SHP77 (cell line): ENCODE results near the gene KCNK4.
A peak's percentile ranks its signal among the peaks of the same experiment; 100 is the strongest.
"Not testable (repeated sequence)": the region's sequence is repeated elsewhere in the genome, so short reads cannot be mapped to it uniquely, and the experiment has no call there.

Source experiments
- DNase-seq, 2 experiments: peaks; one replicate each; lab custom pipeline; 2025; lab: John Stamatoyannopoulos, UW

KCNK4 gene

DNA sequence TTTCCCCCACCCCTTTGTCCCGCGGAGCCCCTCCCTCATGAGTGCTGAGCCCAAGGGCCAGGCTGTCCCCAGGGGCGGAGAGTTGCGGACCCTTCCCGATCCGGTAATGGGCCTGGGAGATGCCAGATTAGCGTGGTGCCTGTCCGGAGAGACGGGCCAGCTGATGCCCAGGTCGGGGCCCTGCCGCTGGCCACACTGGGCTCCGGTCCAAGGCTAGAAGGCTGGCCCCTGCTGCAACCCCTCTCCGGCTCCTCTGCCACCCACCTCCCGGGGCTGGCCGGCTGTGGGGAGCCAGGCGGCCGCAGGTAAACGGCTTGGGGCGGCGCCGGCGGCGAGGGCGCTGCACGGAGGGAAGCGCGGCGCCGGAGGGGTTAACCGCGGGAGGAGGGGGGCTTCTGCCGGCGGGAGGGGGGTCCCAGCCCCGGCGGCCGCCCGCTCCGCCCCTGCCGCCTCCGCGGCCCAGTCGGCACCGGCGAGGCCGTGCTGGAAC lies at the start of gene KCNK4:
TSS of gene KCNK4 (plus strand) at position 41 of the 490 bp plus-strand sequence. CDS start 1,717 bp downstream, outside the sequence.
- DNase-seq: no peak

DNA sequence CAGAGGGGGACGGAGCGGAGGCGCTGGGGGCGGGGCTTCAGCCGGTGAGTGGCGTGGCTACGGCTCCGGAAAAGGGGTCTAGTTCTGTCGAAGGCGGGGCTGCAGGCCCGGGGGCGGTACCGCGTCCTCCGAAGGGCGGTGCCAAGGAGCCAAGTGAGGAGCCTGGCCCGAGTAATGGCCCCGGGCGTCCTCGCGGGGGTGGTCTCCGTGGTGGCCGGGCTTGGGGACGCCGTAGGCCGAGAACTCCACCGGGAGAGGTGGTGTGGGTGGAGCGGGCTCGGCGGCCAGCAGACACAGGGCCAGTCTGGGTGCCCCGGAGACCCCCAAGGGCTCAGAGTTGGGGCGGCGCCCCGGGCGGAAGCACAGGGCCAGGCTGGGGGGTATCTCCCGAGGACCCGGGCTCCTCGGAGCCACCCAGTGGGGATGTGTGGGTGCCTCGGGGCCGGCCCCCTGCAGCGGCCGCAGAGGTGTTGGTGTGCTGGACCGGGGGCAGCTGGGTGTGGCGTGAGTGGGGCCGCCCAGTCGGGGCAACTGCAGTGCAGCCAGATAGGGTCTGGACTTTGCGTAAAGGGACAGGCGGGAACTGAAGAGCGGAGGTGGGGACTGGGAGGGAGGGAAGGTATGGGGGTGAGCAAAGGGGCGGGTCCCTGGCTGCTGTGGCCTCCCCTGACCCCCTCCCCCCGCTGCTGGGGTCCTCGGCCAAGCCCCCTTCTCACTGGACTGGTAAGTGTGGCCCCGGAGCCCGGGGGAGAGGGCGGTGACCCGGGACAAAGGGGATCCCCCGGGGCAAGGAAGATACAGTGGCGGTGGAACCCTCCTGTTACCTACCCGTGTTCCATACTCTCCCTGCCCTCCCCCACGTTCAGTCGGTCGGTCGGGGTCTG lies 49.4 kb upstream of the KCNK4 start:
- DNase-seq: peak in 1 of 2 experiments; percentile 92

DNA sequence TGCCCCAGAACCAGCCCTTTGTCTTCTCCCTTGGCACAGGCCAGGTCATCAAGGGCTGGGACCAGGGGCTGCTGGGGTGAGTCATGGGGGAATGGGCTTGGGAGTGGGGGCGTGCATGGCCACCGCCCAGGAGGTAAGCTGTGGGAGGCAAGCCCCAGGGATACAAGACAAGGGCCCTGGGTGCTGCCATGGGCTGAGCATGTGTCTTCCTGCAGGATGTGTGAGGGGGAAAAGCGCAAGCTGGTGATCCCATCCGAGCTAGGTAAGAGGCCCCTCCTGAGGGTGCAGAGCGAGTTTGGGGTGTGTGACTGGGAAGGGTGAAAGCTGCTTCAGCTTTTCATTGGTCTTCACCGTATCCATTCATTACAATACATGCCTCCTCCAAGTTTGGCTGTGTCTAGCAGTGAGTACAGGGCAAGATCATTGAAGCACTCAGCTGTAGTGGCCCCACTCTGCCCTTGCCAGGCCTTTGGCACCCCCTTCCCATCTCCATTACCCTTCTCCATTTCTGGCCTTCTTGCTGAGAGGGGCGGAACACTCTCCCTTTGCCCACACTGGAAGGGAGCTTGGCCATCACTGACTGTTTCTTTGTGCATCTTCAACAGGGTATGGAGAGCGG lies 47.8 kb upstream of the KCNK4 start:
- no peak for DNase-seq

DNA sequence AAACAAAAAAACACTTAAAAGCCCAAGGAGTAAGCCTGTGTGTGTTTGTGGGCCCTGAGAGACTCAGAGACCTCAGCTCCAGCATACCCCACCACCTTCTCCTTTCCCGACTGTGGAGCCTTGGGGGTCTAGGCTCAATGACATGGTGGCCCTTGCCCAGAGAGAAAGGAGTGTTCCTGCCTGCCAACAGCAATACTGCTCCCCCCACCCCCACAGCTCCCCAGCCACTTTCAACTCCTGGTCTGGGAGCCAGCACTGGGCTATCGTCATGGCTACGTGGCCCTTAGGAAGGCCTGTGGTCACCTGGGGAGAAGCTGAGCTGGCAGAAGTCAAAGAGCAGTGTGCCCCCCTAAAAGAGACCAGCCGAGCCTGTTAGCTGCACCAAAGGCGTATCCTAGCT lies 47.0 kb upstream of the KCNK4 start:
- DNase-seq: no peak

DNA sequence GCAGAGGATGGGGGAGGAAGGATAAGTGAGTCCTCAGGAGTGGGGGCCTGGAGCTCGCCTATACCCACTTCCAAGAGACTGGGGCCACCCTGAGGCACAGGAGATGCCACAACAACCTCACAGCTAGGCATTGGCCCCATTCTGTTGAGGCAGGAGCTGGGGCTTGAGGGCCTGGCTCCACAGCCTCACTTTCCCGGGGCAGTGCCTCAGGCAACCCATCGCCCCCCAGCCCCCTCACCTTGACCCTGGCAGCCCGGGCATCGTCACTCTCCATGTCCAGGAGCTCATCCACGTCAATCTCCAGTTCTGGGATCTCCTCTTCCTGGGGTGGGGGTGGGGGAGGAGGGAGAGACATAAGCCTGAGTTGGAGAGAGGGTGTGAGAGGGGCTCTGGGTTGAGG lies 46.1 kb upstream of the KCNK4 start:
- no peak for DNase-seq

DNA sequence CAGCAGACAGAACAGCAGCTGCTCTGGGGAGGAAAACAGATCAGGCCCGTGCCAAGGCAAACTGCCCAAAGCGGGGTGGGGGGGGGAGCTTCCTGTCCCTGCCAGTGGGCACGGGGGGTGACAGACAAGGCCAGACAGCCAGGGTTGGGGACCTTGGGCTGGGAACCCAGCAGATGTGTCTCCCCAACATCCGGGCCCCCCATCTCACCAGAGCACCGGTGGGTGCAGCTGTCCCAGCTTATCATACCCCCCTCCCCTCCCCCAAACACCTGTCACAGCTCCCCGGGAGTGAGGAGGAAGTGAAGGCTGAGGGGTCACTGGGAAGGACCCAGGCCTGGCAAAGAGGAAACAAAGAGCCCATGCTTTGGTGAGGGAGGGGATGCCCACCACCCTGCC lies 45.7 kb upstream of the KCNK4 start:
- no peak for DNase-seq

DNA sequence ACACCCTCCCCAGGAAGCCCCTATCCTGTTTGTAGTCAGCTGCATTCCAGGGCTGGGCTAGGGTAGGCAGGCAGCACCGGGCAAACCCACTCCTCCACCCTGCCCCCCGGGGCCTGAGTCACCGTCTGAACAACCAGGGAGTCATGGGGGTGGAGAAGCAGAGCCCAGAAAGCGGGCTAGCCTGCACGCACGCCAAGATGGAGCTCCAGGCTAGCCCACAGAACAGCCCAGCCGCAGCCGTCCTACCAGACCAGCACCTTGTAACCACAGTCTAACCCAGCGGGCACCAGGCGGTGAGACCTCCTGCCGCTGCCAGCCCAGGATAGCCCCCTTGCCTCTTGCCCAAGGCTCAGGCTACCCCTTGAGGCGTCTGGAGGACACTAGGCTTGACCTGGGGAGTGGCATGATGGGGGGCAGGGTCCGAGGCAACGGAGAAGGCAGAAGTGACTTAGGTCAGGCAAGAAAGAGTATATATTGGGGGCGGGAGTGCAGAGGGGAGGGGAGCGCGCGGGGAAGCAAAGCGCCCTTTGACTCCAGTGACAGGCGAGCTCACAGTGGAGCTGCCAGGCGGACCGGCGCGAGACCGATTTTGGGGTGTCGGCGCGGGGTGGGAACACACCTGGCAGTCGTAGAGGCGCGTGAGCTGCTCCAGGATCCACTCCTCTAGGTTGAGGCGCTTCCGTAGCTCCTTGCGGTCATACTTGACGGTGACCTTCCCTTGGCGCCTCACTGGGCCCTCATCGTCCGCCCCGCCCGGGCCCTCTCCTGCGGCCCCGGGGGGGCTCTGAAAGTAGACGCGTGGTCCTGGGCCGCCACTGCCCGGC lies 45.1 kb upstream of the KCNK4 start:
- DNase-seq: peak in 1 of 2 experiments; percentile 51

DNA sequence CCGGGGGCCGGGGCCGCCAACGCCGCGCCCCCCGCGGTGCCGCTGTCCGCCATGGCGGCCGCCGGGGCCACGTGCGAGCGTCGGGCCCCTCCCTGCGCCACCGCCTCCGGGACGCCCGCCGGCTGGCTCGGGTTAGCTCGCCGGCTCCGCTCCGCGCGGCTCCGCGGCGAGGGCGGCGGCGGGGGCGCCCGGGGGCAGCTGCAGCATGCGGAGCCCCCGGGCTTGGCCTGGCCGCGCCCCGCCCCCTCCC lies 44.6 kb upstream of the KCNK4 start:
- not testable (repeated sequence) for DNase-seq

DNA sequence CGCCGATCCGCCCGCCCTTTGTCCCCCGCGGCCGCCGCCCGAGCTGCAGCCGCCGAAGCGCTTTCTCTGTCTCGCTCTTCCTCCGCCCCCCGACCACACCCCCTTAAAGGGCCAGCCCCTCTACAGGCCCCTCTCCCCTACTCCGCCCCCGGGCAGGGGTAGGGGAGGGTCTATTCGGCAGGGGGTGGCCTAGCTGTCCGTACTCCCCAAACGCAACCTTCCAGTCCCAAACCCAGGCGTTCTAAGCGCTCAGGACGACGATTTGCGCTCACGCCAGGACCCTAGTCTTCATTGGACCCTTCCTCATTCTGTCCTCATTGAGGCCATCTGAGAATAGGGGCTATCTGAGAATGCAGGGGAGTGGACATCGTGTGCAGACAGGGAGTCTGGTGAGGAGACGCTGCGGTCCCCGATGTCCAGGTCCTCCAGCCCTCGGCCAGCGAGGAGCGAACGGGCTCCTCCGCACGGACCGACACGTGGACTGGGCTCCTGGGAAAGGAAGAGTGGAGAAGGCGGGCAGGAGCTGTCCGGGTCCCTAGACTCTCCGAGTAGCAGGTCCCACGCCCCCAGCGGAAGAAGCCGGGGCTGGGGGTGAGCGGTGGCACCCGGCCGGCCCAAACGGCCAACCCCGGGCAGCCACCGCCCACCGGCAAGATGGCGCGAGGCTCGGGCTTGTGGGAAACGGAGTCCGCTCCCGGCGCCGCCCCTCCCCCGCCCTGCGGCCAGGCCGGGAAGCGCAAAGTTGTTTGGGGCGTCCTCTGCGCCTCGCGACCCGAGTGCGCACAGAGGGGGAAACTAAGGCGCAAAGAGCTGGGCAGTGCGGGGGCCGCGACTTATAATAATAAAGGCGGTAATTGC lies 44.0 kb upstream of the KCNK4 start, which contains the start of gene PPP1R14B:
TSS of gene PPP1R14B (minus strand) at position 73 of the 858 bp plus-strand sequence. CDS start 270 bp downstream, outside the sequence.
- DNase-seq: peak; percentile 89 to 92

DNA sequence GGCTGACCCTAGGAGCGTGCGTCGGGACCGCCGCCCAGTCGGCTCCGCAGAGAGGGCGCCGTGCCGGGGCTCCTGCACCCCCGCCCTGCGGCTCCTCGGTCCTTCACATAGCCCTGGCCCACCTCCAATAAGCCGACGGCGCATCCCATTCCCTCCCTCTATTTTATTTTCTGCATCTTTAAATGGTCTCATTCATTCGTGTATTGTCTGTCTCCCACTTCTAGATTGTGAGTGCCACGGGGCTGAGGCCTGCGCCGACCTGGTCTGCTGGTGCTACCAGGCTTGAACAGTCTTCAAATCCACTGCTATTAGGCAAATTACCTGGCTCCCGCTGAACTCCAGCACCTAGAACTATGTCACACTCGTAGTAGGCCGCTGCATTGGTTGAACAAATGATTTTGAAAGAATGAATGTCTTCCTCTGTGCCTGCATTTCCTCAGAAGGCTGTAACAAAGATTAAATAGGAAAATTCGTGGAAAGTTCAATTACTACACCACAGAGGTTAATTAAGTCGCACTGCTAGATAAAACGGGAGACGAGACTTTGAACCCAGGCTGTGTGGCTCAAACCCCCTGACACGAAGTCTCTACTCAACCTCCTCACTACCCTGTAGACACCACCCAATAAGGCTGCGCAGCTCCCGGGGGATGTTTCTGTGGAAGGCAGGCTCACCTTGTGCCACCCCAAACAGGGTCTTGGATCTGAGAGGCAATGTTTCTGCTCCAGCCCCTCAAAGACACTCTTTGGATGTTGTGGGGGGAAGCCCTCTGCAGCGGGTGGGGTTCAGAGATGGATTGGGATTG lies 43.2 kb upstream of the KCNK4 start:
- DNase-seq: no peak

DNA sequence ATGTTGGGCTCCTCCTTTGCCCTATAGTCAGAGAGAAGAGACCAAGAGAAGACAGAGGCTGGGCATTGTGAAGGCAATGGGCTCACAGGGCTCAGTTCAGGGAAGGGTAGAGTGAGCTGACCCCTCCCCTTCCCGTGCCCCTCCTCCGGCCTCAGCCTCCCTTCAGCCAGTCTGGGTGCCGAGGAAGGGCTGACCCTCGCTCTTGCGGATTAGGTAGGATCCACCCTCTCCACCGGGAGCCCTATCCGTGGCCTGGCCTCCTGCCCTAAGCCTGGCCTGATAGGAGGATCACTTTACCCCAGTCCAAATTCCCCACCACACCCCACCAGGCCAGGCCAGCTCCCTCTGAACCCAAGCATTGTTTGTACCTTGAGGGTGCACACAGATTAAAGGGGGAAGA lies 42.5 kb upstream of the KCNK4 start:
- DNase-seq: no peak

DNA sequence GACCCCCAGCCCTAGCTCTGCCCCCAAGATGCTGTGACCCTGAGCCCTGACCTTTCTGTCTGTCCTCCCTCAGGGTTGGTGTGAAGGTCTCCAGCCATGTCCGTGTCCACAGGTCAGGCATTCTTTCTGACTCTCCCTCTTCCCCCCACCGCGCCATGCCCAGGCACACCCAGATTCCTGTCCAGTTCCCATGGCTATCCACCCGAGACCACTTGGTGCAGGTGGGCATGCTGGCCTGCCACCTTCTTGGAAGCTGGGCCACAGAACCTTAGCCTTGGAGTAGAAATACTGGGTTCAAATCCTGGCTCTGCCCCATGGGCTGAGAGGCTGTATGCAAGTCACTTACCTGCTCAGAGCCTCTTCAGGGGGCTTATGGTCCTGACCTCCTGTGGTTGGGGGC lies 42.1 kb upstream of the KCNK4 start:
- DNase-seq: no peak

DNA sequence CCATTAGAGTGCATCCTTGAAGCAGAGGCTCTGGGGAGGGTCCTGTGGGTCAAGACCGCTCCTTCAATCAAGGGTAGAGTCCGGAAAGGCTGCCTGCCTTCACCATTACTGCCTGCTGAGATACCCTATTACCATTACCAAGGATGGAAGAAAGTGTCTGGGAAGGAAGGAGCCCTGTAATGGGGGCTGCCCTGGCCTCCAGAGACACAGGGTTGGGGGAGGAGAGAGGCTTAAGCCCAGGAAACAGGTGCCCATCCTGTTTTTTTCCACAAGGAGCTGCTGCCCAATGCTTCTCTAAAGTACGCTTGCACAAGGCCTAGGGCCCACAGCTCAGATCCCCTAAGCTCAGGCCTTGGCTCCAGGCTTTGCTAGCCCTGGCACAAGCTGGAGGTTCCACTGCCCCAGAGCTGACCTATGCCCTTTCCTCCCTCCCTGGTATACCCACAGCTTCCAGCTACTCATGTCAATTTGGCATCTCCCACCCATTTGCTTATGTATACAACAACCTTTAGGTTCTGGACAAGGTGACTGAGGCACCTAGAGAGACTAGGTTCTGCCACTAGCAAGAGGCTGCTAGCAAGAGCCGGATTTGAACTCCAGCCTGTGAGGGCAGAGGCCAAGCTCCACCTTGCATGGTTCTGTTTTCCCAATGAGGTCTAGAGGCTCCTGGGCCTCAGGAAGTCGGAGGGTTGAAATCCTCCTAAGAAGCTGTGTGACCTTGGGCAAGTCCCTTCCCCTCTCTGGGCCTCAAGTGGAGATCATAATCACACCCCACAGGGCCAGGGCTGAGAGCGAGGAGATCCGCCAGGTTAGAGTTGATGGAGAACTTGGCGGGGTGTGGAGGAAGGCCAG lies 41.3 kb upstream of the KCNK4 start:
- DNase-seq: no peak

DNA sequence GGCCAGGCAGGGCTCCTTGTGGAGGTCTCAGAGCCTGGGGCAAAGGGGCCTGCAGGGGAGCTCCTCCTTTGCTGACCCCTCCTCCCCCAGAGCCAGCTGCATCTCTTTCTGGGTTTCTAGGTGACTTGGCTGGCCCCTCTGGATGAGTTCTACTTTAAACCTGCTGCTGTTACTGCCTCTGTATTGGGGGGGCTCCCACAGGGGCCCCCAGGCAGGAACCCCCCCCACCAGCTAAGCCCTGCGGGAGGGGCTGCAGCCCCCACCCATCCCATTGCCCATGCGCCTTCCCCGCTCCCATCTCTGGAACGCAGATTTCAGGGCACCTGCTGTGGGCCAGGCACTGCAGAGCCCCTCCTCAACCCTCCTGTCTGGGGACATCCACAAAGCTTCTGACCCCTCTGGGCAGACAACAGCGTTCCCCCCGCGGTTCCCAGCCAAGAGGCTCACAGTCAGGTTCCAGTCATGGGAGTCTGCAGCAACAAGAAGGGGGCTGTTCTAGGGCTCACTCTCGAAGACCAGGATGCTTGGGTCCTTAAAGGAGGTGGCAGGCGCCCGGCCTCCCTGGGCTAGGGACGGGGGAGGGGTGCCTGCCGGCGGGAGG lies 40.6 kb upstream of the KCNK4 start:
- DNase-seq: no peak

DNA sequence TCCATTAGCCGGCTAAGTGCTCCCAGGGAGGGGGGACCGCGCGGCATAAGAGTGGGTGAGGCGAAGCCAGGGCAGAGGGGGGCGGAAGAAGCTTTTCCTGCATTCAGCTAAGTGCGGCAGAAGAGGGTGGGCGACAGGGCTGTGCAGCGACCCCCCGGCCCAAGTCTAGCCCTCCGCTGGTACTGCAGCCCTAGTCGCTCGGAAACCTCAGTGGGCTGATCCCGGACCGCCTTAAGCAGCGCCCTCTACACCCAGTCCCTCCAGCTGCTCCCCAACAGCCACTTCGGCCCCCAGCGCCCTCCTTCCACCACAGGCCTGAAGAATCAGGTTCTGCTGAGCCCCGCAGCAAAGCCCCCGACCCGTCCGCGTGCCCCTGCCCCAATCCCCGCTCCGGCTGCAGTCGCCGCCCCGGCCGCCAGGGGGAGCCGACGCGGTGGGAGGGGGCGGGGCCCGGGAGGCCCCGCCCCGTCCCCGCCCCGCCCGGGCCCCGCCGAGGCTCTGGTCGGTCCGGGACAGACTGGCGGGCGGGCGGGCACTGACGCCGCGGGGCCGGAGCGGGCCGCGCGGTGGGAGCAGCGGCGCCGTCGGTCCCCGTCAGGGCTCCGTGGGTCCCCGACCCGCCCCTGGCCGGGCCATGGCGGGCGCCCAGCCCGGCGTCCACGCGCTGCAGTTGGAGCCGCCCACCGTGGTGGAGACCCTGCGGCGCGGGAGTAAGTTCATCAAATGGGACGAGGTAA lies 39.9 kb upstream of the KCNK4 start, which contains the start of gene PLCB3:
TSS of gene PLCB3 (plus strand) at position 515 of the 737 bp plus-strand sequence. CDS start at position 635, 120 bp downstream.
- no peak for DNase-seq

DNA sequence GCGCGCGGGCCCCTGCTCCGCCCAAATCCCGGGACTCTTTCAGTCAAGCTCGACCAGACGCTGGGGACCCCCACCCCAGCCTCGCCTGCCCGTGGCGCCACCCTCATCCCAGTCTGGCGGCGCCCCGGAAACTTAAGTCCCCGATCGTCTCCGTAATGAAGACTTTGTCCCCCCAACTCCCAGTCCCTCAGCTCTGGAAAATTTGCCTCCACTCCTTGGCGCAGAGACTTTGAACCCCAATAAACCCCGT lies 39.4 kb upstream of the KCNK4 start:
- DNase-seq: no peak

DNA sequence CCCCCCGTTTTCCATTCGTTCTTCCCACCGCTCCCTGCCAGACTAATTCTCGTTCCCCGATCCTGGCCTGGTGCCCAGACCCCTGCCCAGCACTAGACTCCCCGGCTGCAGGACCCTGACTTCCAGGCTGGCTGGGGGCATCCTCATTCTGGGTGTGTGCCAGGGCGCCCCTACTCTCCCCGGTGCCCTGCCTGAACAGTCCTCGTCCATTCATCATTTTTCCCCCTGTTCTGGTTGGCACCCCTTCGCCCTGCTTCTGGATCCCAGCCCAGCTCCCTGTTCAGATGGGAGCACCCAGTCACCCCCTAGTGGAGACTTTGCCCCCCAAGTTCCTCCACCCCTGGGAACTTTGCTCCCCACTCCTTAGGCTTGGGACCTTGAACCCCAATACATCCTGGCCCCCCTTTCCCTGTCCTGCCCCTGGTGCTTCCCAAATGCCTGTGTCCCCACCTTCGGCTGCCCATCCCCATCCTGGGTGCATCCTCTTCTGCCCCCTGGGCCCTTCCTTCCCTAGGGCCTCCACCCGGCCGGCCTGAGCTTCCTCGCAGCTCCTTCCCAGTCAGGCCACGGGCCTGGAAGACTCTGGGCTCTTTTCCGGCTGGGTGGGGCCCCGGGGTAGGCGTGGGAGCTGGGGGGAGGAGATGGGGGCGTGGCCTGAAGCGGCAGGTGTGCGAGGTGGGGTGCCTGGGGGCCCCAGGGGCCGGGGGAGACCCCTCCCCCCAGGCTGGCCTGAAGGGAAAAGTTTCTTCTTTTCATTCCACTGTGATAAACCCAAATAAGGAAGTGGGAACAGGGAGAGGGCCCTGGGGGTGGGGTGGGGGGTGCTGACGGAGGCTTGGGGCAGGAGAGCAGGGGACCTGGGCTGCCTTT lies 38.9 kb upstream of the KCNK4 start:
- DNase-seq: no peak

DNA sequence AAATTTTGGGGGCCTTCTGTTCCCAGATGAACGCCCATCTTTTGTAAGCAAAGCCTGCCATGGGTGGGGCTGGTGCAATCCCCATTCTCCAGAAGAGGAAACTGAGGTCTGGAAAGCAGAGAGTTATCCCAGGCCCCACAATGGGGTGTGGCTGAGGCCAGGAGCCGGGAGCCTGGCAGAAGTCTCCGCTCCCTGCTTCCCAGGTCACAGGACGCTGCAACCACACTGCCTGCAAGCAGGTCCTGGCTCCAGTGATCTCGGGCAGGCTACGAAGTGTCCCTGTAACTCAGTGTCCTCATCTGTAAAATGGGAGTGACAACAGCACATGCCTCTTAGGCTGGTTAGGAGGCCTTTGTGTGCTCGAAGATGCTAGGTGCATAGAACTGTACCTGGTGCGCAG lies 38.1 kb upstream of the KCNK4 start:
- no peak for DNase-seq
